Measurements from ENCODE around the gene RPL28. TPM values are rescaled to one million over a fixed set of nuclear protein-coding genes. Genes with fewer than 3 reads are reported as not detected.

Gene RPL28
- total RNA-seq, 4 donors from 2014 or later = 20.7 to 1,084 (median 431) TPM

DNA sequence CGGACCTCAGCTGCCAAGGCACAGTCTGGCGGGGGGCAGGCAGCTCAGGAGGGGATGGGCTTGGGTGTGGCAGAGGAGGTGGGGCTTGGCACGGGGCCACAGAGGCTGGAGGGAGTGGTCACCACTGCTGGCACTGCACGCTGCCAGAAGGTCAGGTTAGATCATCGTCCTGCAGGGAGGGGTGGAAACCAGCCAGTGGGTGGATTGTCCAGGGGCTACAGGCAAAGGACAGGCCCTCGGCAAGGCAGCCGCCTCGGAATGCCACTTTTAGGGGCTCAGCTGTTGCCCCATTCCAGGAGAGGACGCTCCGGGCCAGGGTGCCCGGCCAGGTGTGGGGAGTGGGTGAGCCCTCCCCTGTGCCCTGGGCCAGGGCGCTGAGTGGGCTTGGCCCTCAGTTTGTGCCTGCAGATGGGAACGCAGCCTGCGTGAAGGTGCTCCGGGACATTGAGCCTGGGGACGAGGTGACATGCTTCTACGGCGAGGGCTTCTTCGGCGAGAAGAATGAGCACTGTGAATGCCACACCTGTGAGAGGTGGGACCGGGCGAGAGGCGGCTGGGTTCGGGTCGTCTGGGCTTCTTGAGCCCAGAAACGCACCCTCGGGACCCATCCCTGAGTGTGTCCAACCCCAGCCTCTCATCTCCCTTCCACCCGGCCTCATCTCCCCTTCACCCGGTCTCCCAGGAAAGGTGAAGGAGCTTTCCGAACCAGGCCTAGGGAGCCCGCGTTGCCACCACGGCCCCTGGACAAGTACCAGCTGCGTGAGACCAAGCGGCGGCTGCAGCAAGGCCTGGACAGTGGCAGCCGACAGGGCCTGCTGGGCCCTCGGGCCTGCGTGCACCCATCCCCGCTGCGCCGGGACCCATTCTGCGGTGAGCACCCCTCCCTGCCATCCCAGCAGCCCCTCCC lies 39.7 kb upstream of the RPL28 start:
- TF ChIP-seq POLR2A (IDR thresholded peaks at IDR 0.05) (no peak), CTCF (IDR thresholded peaks at IDR 0.05) (no peak)
- Histone ChIP-seq H3K9me3 (no peaks in the 10 kb centered on the region), H3K36me3 (no peaks in the 10 kb centered on the region), H3K27me3 (no peaks in the 10 kb centered on the region), H3K4me1 (no peaks in the 10 kb centered on the region), H3K4me3 (no peak overlapping the region), H3K27ac (peak overlapping the region in 1 of 2 donors; percentile 17)
- intact Hi-C loops (cut with DNase I; ENCODE audit: low total_unique reads) = no loop called here
- DNase-seq = peak; percentile 60 to 67

GRCh38 chr19:55346725-55347441 lies 38.8 kb upstream of the RPL28 start:
- TF ChIP-seq CTCF (IDR thresholded peaks at IDR 0.05) (no peak), POLR2A (IDR thresholded peaks at IDR 0.05) (no peak)
- no peaks in the 10 kb centered on the region for H3K4me1 ChIP-seq
- peaks cover 0 to 7% of the 10 kb centered on the region in 2 donors for H3K27me3 ChIP-seq
- no peaks in the 10 kb centered on the region for H3K9me3 ChIP-seq
- intact Hi-C loops (cut with DNase I; ENCODE audit: low total_unique reads) = no loop called here
- DNase-seq = no peak
- H3K27ac ChIP-seq = no peak overlapping the region
- H3K36me3 ChIP-seq = no peaks in the 10 kb centered on the region
- no peak overlapping the region for H3K4me3 ChIP-seq

- peaks cover 4 to 14% of the 10 kb centered on the region in 2 donors for H3K27me3 ChIP-seq
- no peak for DNase-seq
- intact Hi-C loops (cut with DNase I; ENCODE audit: low total_unique reads) = no loop called here
- no peak overlapping the region for H3K27ac ChIP-seq
- H3K4me1 ChIP-seq = no peaks in the 10 kb centered on the region
- H3K36me3 ChIP-seq = no peaks in the 10 kb centered on the region
- H3K4me3 ChIP-seq = no peak overlapping the region
- TF ChIP-seq POLR2A (IDR thresholded peaks at IDR 0.05) (no peak), CTCF (IDR thresholded peaks at IDR 0.05) (no peak)
- no peaks in the 10 kb centered on the region for H3K9me3 ChIP-seq
Measured at GRCh38 chr19:55347442-55348009, 38.2 kb upstream of the RPL28 start.

GRCh38 chr19:55348317-55349034 lies 37.3 kb upstream of the RPL28 start:
- TF ChIP-seq POLR2A (IDR thresholded peaks at IDR 0.05) = no peak
- TF ChIP-seq CTCF (IDR thresholded peaks at IDR 0.05) = no peak
- Histone ChIP-seq H3K4me1 (peaks cover 3 to 5% of the 10 kb centered on the region in 2 donors), H3K4me3 (no peak overlapping the region), H3K27ac (no peak overlapping the region), H3K36me3 (no peaks in the 10 kb centered on the region), H3K9me3 (no peaks in the 10 kb centered on the region), H3K27me3 (peaks cover 14 to 23% of the 10 kb centered on the region in 2 donors)
- intact Hi-C loops (cut with DNase I; ENCODE audit: low total_unique reads) = no loop called here
- DNase-seq = no peak

Measured in uterus (tissue), 4 donors.